Measurements from ENCODE around the gene PNLDC1. TPM values are rescaled to one million over a fixed set of nuclear protein-coding genes. Genes with fewer than 3 reads are reported as not detected.
"Not testable (repeated sequence)": the region's sequence is repeated elsewhere in the genome, so short reads cannot be mapped to it uniquely, and the experiment has no call there.

Gene PNLDC1
- total RNA-seq, 1 experiment from 2014 or later = not detected

DNA sequence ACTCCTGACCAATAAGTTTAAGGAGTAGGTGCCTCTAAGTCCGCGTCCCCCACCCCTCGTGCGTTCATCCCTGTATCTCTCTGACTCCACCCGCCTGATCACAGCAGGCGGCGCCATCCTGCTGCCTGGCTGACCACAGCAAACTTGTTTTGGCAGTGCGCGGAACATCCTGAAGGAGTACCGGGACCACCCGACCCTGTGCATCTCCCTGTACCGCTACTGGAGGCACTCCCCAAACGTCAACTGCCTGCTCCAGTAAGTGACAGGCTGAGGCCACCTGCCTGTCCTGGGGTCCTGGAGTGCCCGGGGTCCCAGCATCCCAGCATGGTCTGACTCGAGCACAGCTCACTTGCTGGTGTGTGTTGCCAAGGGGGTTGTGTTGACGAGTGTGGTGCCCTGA is 19.0 kb downstream of the PNLDC1 start:
- no peak for DNase-seq (ENCODE audit: low read depth)

DNA sequence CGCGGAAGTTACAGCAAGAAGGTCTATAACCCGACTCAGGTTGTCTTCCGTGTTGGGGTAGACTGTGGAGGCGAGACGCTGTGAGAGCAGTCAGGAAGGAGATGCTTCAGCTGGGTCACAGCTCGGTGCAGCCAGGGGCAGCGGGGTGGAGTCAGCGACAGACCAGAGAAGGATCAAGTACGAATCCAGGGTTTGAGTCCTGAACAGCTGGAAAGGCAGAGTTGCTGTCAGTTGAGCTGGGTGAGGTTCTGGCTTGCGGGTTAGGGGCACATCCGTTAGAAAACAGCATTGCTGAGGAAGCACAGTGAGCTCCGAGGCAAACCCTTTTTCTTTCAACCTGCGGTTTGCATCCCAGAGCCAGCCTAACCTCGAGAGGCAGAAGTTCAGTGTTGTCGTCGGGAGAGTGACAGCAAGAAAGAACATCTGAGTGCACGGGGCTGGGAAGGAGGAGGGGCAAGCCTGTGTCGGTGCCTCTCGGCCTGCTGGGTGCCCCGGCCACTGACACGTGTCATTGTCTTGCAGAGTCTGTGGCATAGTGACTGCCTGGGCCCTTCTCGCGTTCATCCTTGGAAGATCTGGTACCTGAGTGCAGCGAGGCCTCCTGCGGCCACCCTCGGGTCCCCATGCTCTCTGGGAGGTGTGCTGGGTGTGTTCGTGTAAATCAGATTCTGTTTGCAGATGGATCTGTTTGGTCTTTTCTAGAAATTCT is 20.0 kb downstream of the PNLDC1 start:
- no peak for DNase-seq (ENCODE audit: low read depth)

GRCh38 chr6:159821122-159821521 is 21.0 kb downstream of the PNLDC1 start:
- no peak for DNase-seq (ENCODE audit: low read depth)

DNA sequence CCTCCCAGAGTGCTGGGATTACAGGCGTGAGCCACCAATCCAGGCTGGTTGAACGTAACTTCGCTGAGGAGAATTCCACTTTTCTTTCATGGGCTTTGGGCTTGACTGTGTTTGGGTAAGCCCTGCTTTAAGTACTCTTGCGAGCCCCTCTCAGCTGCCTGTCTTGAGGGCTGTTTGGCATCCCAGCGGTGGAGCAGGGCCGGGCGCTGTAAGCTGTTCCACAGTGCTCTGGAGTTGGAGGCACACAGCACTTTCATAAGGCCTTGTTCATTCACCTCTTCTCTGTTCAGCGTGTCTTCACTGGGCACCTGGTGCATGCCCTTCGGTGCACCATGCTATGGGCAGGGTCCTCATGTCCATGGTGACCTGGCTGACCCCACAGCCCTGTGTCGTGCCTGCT is 21.6 kb downstream of the PNLDC1 start:
- DNase-seq (ENCODE audit: low read depth) = no peak

GRCh38 chr6:159823953-159824352 is 23.9 kb downstream of the PNLDC1 start:
- no peak for DNase-seq (ENCODE audit: low read depth)

- not testable (repeated sequence) for DNase-seq (ENCODE audit: low read depth)
Measured at GRCh38 chr6:159824690-159825089, 24.6 kb downstream of the PNLDC1 start.

DNA sequence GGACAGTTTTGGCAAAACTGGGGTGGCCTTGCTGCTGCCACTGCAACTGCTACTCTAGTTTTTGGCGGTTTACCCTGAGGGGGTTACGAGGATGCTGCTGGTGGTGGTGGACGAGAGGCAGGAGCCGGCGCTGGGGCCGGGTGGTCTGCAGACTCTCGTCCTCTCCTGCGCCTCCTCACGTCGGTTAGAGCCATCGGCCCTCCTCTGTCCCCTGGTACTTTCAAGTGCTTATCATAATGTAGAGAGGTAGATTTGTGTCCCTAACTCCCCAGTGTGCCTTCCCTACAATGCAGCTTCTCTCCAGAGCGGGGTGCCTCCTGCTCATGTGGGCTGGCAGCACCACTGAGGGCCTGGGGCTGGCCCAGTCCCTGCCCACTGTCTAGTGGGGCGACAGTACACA is 25.9 kb downstream of the PNLDC1 start:
- no peak for DNase-seq (ENCODE audit: low read depth)

DNA sequence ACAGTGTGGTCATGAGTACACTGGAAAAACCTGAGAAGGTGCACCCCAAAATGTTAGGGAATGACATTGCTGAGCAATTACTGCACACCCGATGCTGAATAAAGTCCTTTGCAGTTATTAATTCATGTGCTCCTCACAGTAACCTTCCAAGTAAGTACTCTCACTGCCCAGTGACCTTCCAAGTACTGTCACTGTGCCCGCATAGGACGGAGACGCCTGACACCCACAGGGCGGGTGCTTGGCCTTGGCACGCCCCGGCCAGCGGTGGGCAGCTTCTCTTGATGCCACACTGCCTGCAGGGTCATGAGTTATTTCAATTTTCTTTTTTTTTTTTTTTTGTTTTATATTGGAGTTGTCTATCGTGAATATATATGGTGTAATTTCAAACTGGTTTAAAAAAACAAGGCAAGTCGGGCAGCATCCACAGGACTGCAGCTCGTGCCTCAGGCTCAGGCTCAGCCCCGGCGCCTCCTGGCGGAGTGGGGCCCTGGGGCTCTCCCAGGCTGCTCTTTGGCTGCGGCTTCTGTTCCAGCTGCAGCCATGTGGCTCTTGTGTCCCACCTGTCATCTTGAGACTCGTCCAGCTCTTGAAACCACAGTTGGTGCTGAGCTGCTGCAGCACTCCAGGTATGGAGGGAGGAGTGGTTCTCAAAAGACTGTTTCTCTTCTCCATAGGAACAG is 27.0 kb downstream of the PNLDC1 start:
- DNase-seq (ENCODE audit: low read depth) = no peak

DNA sequence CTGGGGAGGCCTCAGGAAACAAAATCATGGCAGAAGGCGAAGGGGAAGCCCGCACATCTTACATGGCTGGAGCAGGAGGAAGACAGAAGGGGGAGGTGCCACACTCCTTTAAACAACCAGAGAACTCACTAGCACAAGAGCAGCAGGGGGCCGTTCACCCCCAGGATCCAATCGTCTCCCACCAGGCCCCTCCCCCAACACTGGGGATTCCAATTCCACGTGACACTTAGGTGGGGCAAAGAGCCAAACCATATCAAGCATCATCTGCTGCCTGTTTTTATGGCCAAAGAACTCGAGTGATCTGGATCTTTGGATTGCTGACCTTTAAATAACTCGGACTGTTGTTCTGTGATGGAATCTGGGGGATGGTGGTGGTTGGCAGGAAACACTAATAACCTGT is 28.0 kb downstream of the PNLDC1 start:
- no peak for DNase-seq (ENCODE audit: low read depth)

DNA sequence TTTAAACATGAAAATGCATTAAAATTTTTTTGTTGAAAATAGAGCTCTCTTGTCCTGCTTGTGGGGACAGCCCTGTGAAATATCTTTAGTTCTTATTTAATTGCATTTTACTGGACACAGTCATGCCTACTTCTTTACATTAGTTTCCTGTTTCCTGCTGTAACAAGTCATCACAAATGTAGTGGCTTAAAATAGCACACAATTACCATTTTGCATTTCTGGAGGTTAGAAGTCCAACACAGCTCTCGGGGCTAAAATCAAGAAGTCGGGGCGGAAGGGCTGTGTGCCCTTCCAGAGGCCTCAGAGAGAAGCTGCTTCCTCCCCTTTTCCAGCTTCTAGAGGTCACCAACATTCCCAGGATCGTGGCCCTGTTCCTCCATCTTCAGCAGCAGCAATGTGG is 29.4 kb downstream of the PNLDC1 start:
- DNase-seq (ENCODE audit: low read depth) = no peak

GRCh38 chr6:159830501-159831372 is 30.7 kb downstream of the PNLDC1 start:
- DNase-seq (ENCODE audit: low read depth) = no peak

- DNase-seq (ENCODE audit: low read depth) = no peak
Measured at GRCh38 chr6:159831373-159831679, 31.2 kb downstream of the PNLDC1 start.

DNA sequence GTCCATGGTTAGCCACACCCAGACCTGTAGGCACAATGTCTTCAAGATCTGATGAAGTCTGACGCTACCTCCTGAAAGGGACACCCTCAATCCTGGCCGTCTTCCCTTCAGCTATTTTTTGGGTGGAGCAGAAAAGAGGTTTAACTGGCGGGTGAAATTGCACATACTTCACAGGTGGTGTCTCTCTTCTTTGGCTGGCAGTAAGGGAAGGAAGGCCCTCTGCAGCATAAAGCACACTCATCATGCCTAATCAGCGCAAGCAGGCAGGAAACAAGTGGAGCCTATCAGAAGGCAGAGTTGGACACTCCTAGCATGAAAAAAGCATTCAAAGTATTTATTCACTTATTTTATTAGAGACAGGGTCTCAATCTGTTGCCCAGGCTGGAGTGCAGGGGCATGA is 32.9 kb downstream of the PNLDC1 start:
- DNase-seq (ENCODE audit: low read depth) = no peak

DNA sequence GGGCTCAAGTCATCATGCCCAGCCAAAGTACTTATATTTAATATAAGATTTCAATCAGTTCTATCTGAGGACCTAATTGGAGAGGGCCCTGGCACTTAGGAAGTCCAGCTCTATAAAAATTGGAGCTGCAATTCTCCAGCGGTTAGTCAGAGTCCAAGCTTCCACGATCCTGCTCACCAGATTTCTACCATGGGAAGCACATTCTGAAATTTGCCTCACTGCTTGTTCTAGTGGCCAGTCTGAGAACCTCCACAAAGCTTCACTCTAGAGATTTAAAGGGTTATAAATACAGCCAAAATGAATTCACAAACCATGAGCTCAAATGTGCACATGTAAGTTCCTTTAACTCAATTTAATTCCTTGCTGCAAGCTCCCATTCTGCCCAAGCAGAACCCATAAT is 33.5 kb downstream of the PNLDC1 start:
- DNase-seq (ENCODE audit: low read depth) = peak; percentile 47

- no peak for DNase-seq (ENCODE audit: low read depth)
Measured at GRCh38 chr6:159833997-159834603, 34.0 kb downstream of the PNLDC1 start.

DNA sequence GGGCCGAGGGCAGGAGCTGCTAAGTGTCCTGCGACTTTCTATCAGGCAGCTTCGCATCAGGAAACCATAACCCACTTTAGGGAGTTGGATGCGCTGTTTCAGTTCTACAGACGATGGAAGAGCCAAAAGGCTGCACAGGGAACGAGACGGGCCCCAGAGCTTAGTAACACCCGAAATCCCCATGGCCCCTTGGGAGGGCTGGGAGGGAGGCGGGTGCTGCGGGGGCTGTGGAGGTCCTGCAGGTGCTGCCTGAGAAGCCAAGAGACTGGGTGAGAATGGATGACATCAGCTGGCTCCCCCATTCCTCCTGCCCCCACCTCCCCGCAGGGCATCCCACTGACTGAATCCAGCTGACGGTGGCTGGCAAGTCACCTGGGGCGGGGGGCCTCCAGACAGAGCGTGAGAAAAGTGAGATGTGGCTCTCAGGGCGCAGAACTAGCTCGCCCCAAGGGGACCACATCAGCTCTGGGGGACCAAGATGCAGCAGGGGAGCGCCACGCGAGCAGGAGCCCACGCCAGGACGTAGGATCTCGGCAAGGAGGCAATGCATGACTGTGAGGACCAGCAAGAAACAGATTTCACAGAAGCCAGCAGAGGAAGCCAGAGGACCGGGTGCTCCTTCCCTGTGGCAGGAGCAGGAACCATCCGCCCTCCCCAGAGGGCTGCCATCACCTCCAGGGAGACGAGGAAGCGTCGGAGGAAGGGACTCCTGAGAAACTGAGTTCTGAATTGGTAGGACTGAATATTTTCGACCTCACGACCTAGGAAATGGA is 36.8 kb downstream of the PNLDC1 start:
- no peak for DNase-seq (ENCODE audit: low read depth)

DNA sequence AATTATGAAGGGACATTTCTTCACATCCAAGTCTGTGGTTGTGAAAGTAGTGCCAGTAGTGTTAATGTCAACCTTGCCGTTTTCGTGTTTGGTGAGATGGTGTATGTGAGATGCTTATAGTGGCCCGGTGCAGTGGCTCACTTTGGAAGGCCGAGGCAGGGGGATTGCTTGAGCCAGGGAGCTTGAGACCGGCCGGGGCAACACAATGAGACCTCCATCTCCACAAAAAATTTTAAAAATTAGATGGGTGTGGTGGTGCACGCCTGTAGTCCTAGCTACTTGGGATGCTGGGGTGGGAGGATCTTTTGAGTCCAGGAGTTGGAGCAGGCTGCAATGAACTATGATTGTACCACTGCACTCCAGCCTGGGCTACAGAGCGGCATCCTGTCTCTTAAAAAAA is 37.4 kb downstream of the PNLDC1 start:
- no peak for DNase-seq (ENCODE audit: low read depth)

DNA sequence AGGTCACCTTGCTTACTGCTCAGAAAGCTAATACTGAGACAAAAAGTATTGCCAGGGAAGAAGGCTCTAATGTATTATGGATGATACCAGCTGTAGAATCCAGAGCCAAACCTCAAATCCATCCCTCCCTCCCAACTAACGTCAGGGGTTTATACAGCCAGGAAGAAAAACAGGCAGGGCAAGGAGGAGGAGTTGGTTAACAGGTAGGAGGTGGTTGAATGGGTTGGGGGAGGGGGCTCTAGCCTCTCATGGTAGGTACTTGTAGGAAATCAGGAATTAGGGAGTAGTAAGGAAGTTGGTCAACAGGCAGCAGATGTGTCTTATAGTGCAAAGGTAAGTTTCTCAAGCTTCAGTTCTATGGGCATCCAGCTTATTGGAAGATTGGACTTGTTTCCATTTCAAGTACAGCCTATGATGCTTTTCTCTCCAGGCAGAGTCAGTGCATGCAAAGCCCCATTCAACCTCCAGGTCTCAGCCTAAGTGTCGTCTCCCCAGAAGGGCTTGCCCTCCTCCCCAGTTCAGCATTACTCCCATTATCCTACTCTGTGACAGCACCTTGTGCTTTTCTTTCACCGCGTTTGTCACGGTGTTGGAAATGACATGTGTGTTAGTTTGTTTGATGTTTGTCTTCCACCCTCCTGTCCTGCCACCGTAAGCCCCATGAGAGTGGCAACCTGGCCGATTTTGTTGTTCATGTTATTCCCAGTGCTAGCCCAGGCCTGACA is 38.1 kb downstream of the PNLDC1 start:
- no peak for DNase-seq (ENCODE audit: low read depth)

DNA sequence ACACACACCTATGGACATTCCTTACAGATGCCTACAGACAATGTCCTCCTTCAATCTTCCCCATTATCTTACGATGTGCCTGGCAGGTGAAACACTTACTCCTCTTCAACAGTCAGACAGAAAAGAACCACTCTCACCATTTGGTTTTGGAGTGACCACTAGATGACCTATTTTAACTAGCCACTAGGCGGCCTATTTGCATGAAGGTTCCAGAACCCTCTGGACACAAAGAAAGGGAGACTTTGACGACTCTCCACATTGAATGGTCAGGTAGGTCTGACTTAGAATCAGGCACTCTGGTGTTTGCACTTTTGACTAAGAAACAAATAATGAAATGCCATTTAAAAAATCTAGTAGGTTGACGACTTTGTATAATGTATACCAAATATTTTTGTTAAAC is 42.0 kb downstream of the PNLDC1 start:
- DNase-seq (ENCODE audit: low read depth) = no peak

All from HT1080 (cell line).